HUES6 (cell line): ENCODE measurements around the gene GLCCI1.
A peak's percentile ranks its signal among the peaks of the same experiment; 100 is the strongest.

Source experiments
- H3K27ac ChIP-seq: 2 replicates; pipeline ENCODE4 v1.7.0; 2013; ENCODE audit warnings: low read depth, mild to moderate bottlenecking, low read length, inconsistent platforms
- H3K27me3 ChIP-seq: 2 replicates; pipeline ENCODE4 v1.6.1; 2013; ENCODE audit warnings: low read length; ENCODE audit not compliant: control insufficient read depth, insufficient read depth
- H3K36me3 ChIP-seq: 2 replicates; pipeline ENCODE4 v1.6.1; 2013; ENCODE audit warnings: low read length; ENCODE audit not compliant: control insufficient read depth, insufficient read depth
- H3K4me1 ChIP-seq: 2 replicates; pipeline ENCODE4 v1.6.1; 2013; ENCODE audit warnings: low read length; ENCODE audit not compliant: control insufficient read depth, insufficient read depth
- H3K4me3 ChIP-seq: 2 replicates; pipeline ENCODE4 v1.5.1; 2013; ENCODE audit warnings: low read depth, low read length
- H3K9ac ChIP-seq: one replicate; pipeline ENCODE4 v1.6.1; 2013; ENCODE audit warnings: mild to moderate bottlenecking, low read length
- H3K9me3 ChIP-seq: 2 replicates; pipeline ENCODE4 v1.6.1; 2013; ENCODE audit warnings: low read depth, low read length; ENCODE audit not compliant: control insufficient read depth, insufficient read depth

GLCCI1 gene

DNA sequence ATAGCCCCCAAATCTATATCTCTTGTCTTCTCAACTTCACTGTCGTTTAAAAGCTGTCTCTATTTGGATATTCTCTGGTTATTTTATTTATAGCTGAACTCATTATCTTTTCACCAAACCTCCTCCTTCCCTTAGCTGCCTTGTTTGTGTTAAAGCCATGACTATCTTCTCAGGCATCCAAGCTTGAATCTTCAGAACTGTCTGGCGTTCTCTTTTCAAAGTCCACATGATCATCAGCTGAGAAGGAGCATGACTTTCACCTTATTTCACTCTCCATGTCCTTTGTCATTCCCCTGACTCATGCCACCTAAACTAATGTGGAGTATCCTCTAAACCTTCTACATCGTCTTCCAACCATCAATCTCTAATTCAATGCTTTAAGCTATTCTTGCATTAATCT lies 5.7 kb upstream of the GLCCI1 start:
- no peaks in the 10 kb centered on the region for H3K27me3 ChIP-seq
- H3K4me3 ChIP-seq: no peak overlapping the region
- H3K27ac ChIP-seq: no peak overlapping the region
- H3K9ac ChIP-seq: no peak overlapping the region
- no peaks in the 10 kb centered on the region for H3K9me3 ChIP-seq
- no peaks in the 10 kb centered on the region for H3K4me1 ChIP-seq
- no peaks in the 10 kb centered on the region for H3K36me3 ChIP-seq

DNA sequence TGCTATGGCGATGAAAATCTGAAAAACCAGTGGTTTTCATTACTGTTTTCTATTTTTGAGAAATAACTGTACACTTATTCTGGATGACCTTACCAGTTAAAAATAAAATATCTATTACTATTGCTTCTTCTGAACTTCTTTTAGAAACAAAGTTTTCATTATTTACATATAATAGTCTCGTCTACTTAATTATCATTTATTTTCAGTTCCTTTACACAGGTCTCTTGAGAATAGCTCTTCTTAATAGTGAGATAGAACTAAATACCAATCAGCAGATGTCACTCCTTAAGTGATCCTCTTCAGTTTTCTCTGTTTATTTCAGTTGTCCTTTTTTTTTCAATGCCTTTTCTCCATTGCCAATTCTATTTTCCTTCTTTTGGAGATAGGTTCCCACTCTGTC lies 4.3 kb upstream of the GLCCI1 start:
- H3K4me1 ChIP-seq: no peaks in the 10 kb centered on the region
- H3K9me3 ChIP-seq: no peaks in the 10 kb centered on the region
- H3K4me3 ChIP-seq: no peak overlapping the region
- H3K27me3 ChIP-seq: no peaks in the 10 kb centered on the region
- H3K9ac ChIP-seq: no peak overlapping the region
- no peaks in the 10 kb centered on the region for H3K36me3 ChIP-seq
- no peak overlapping the region for H3K27ac ChIP-seq

DNA sequence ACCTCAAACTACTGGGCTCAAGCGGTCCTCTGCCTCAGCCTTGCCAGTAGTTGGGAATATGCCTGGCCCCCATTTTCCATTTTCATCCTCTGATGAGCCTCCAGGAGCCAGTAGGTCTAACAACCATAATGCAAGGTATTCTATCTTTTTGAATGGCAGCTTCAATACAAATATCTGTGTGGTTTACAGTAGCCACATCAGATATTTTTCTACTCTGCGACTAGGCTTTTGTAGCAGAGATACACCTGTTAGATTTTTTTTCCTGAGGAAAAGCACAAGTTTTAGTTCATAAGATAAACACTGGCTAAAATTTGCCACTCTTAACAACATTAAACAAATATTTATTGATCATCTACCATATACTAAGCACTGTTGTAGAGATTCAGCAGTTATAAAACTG lies 3.9 kb upstream of the GLCCI1 start:
- Histone ChIP-seq H3K27ac (no peak overlapping the region), H3K4me3 (no peak overlapping the region), H3K36me3 (no peaks in the 10 kb centered on the region), H3K9me3 (no peaks in the 10 kb centered on the region), H3K4me1 (no peaks in the 10 kb centered on the region), H3K9ac (no peak overlapping the region), H3K27me3 (no peaks in the 10 kb centered on the region)

DNA sequence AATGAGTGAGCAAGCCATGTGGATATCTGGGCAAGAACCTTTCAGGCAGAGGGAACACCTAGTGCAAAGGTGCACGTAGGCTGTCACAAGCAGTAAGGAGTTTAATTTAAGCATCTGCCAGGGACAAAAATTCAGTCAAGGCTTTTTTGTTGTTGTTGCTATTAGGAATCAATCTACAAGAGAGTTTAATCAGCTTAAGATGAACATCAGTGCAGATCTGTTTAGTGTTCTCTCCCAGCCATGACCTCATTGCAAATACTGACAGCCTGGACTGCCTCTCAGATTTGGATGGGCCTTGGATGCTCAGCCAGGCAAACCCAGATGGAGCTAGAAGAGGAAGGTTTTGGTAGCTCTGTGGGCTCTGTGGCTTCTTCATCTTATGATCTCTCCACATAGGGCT lies 3.3 kb upstream of the GLCCI1 start:
- Histone ChIP-seq H3K36me3 (no peaks in the 10 kb centered on the region), H3K4me1 (no peaks in the 10 kb centered on the region), H3K9me3 (no peaks in the 10 kb centered on the region), H3K27me3 (no peaks in the 10 kb centered on the region), H3K27ac (no peak overlapping the region), H3K9ac (no peak overlapping the region), H3K4me3 (no peak overlapping the region)

DNA sequence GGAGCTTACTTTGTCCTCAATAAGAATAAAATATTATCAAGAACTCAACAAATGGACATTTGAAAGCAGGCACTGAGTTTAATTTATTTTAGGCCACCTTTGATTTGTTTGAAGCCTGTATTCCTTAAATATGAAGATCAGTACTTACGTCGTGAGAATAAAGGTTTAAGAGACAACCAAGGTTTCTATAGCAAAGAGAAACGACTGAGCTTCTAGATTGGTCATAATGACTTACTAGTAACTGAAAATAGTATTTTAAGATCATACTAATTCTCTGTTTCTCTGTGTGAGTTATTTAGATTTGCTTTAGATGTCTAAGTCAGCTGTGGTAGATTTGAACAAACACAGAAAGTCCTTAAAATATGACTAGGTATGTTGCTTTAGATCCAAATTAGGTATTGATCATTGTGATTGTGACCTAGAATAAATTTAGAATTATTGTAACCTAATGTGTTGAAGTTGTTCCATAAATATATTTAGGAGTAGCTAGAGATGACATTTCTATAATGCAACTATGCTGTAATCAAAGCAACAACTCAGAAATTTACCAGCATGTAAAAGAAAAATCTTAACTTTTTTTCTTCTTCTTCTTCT lies 2.4 kb upstream of the GLCCI1 start:
- Histone ChIP-seq H3K4me1 (peaks cover 9% of the 10 kb centered on the region), H3K4me3 (no peak overlapping the region), H3K9me3 (no peaks in the 10 kb centered on the region), H3K27me3 (no peaks in the 10 kb centered on the region), H3K9ac (no peak overlapping the region), H3K36me3 (no peaks in the 10 kb centered on the region), H3K27ac (no peak overlapping the region)

DNA sequence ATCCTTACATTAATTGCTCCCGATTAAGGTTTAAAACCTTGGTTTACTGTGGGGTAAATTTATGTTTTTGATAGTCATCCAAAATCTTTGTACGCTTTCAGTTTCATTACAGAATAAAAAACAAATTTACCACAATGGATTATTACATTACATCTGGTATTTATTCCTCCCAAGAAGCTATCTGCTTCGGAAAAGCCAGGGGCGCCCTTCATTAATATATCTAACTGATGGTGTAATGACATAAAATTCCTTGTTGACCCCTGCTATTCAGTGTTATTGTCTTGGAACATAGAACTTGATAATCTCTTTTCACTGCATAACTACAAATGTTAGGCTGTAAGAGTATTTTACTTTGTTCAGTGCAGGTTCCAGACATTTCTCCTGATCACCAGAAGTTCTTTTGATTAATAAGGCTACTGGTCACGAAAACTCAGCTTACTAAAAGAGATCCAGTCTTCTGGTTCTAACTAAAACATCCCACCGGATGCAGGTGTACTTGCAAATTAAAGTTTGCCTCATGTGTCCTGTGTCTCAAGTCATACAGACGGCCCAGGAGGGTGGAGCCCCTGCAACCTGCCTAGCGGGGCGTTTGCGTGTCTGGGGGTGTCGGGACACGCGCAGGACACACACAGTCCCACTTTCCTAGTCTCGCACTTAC lies 581 bp upstream of the GLCCI1 start:
- no peaks in the 10 kb centered on the region for H3K36me3 ChIP-seq
- H3K9ac ChIP-seq: peak overlapping the region; percentile 51
- no peaks in the 10 kb centered on the region for H3K9me3 ChIP-seq
- no peak overlapping the region for H3K27ac ChIP-seq
- H3K27me3 ChIP-seq: no peaks in the 10 kb centered on the region
- H3K4me1 ChIP-seq: peaks cover 24% of the 10 kb centered on the region
- peak overlapping the region; percentile 77 for H3K4me3 ChIP-seq

DNA sequence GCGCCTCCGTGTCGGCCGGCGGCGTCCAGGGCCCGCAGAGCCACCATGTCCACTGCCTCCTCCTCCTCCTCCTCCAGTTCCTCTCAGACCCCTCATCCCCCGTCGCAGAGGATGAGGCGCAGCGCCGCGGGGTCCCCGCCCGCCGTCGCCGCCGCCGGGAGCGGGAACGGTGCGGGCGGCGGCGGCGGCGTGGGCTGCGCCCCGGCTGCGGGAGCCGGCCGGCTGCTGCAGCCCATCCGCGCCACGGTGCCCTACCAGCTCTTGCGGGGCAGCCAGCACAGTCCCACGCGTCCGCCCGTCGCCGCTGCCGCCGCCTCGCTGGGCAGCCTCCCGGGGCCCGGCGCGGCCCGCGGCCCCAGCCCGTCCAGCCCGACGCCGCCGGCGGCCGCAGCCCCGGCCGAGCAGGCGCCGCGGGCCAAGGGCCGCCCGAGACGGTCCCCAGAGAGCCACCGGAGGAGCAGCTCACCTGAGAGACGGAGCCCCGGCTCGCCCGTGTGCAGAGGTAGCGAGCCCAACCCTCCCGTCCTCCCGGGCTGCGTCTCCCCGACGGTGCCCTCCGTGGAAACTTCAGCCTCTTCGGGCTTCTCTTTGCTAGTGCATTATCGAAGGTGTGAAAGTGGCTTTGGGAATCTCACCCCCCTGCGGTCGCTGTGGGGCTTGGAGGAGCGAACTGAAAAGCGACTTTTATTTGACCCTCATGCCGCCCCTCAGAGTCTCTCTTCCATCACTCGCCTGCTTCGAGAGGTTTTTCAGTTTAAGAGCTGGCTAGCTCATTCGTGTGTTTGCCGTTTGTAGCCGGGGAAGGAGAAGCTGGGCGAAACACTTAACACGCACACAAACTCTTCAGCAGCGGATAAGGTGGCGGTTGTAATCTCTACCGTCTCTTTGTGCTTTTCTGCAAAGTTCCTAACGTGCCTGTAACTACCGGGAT lies 975 bp downstream of the GLCCI1 start:
- H3K4me3 ChIP-seq: peak overlapping the region; percentile 77
- H3K9me3 ChIP-seq: no peaks in the 10 kb centered on the region
- peaks cover 25% of the 10 kb centered on the region for H3K4me1 ChIP-seq
- H3K9ac ChIP-seq: peak overlapping the region; percentile 73
- no peaks in the 10 kb centered on the region for H3K27me3 ChIP-seq
- peak overlapping the region; percentile 64; the same call in 1 of the 2 replicates for H3K27ac ChIP-seq
- no peaks in the 10 kb centered on the region for H3K36me3 ChIP-seq

DNA sequence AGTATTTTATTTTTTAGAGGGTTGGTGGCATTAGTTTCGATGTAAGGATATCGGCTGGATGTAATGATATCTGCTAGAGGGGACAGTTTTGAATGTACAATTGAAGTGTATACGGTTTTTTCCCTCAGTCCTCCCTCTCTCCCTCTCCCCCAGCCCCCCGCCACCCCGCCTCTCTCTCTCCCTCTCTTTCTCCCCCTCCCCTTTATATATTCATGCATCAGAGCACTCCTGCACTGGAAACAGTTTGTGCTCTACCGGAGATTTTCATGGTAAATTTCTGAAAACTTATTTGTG lies 1.6 kb downstream of the GLCCI1 start:
- Histone ChIP-seq H3K4me1 (peaks cover 30% of the 10 kb centered on the region), H3K36me3 (no peaks in the 10 kb centered on the region), H3K4me3 (peak overlapping the region; percentile 77), H3K9ac (peak overlapping the region; percentile 73), H3K27me3 (no peaks in the 10 kb centered on the region), H3K27ac (no peak overlapping the region), H3K9me3 (no peaks in the 10 kb centered on the region)

DNA sequence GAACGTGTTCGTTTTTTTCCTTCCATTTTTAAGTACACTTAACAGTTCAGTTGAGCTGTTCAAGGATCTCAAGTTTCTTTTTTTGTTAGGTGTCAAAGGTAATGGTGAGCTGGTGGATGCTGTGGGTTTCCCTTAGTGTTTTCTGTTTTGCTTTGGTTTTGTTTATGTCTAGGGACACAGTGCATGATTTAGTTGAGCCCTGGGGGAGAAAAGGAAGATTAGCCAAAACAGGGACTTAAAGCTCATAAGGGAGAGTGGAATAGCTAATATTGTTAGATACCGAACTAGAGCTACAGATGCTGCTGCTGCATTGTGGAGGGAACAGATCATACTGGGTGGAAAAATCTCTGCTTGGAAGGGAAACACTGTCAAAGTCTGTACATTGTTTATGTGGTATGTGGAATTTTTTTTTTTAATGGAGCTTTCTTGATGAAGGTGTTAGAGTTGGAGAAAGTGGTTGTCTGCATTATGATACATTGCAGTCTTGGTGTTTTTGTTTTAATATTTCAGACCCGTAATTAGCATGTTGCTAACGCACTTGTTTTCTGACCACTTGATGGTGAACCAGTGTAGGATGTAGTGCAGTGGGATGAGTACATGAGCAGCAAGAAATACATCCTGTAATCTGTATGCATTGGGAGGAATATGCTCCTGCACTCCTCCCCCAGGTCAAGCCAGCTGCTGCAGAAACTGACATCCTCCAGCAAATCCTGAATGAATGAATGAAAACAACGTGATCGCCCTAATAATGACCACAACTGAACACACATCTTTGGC lies 2.1 kb downstream of the GLCCI1 start:
- Histone ChIP-seq H3K9me3 (no peaks in the 10 kb centered on the region), H3K4me3 (peak overlapping the region; percentile 77), H3K27ac (no peak overlapping the region), H3K9ac (peak overlapping the region; percentile 29), H3K4me1 (peaks cover 32% of the 10 kb centered on the region), H3K27me3 (no peaks in the 10 kb centered on the region), H3K36me3 (no peaks in the 10 kb centered on the region)

DNA sequence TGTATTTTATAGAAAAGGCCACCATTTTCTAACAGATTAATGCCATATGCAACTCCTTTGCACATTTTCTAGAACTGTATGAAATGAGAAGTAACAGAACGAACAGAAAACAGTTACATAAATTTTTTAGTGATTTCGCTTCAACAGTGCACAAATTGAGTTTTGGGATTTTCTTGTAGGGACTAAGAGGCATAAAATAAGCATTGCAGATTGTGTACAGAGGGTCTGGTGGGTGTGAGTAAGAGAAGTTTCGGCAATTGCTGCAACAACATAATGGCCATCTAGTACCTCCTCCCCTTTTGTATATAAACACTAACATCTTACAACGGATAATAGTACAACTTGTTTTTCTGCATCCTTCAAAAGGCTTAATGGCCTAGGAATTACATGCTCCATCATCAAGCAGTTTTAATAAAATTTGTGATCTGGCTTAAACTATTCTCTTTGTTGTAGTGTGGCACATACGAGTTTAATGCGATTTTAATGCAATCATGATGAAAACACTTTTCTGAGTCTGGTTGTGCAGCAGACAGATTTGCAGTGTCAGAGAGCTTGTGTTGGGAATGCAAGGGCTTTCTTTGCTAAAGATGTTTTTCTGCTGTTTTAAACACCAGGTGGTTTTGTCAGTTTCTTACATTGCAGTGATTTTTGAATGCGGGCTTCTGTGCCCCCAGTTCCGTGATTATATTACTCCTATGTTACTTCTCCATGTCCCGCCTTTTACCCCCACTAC lies 2.9 kb downstream of the GLCCI1 start:
- no peak overlapping the region for H3K27ac ChIP-seq
- no peaks in the 10 kb centered on the region for H3K36me3 ChIP-seq
- H3K4me1 ChIP-seq: peaks cover 32% of the 10 kb centered on the region
- H3K9me3 ChIP-seq: no peaks in the 10 kb centered on the region
- peak overlapping the region; percentile 12 for H3K9ac ChIP-seq
- peak overlapping the region; percentile 77 for H3K4me3 ChIP-seq
- H3K27me3 ChIP-seq: no peaks in the 10 kb centered on the region
